Tibial artery (tissue), 4 donors: ENCODE results near the gene PCDHGC5.
A peak's percentile ranks its signal among the peaks of the same experiment; 100 is the strongest.

Source experiments
- DNase-seq, 2 donors: peaks; one replicate each; pipeline ENCODE4 v3.0.0-alpha.2; 2019
- H3K27ac ChIP-seq, 2 donors: fragments of 200-600 bp; sonication (generic) in 1 of 2; 1 replicate in 1 of 2; 2 replicates in 1 of 2; pipeline ENCODE4 v1.5.1; 2018 to 2019; ENCODE audit warnings: mild to moderate bottlenecking in 1 of 2
- H3K27me3 ChIP-seq, 2 donors: fragments of 200-600 bp; sonication (generic) in 1 of 2; one replicate each; pipeline versions ENCODE4 v1.5.1 to v1.6.0; 2016 to 2019
- H3K36me3 ChIP-seq, 3 donors: fragments of 200-600 bp; sonication (generic) in 2 of 3; one replicate each; pipeline ENCODE4 v1.5.1; 2016 to 2019; ENCODE audit warnings: mild to moderate bottlenecking in 2 of 3
- H3K4me1 ChIP-seq, 4 donors: fragments of 200-600 bp; sonication (generic) in 2 of 4; 1 replicate in 3 of 4; 2 replicates in 1 of 4; pipeline ENCODE4 v1.5.1; 2016 to 2019
- H3K4me3 ChIP-seq, 2 donors: fragments of 200-600 bp; sonication (generic) in 1 of 2; 1 replicate in 1 of 2; 2 replicates in 1 of 2; pipeline ENCODE4 v1.5.1; 2018 to 2019; ENCODE audit warnings: mild to moderate bottlenecking in 2 of 2
- H3K9me3 ChIP-seq, 3 donors: fragments of 200-600 bp; sonication (generic) in 1 of 3; one replicate each; pipeline ENCODE4 v1.5.1; 2016 to 2019
- intact Hi-C: fragments of 100-400 bp; cut with DNase I; formaldehyde crosslinking; loops from one replicate; pipeline ENCODE4 v1.15.0; 2023; ENCODE audit warnings: low total_unique reads
- TF ChIP-seq, protein P1 (sequence below), 2 experiments: fragments of 200-600 bp in 1 of 2; fragments of 450-650 bp in 1 of 2; IDR thresholded peaks; one replicate each; pipeline ENCODE4 v1.5.1; 2017 to 2019; ENCODE audit warnings: antibody characterized with exemption in 2 of 2, mild to moderate bottlenecking in 1 of 2, moderate library complexity in 1 of 2

Gene PCDHGC5

GRCh38 chr5:141507387-141508091 lies 18.7 kb downstream of the PCDHGC5 start:
- DNase-seq = peak in 1 of 2 donors; percentile 65
- Histone ChIP-seq H3K4me3 (peak overlapping the region in 1 of 2 donors; percentile 54), H3K27ac (peak overlapping the region; percentile 91 to 95), H3K27me3 (no peaks in the 10 kb centered on the region), H3K4me1 (peaks cover 0 to 46% (median 37%) of the 10 kb centered on the region in 4 donors), H3K36me3 (peaks cover 0 to 37% (median 7%) of the 10 kb centered on the region in 3 donors), H3K9me3 (no peaks in the 10 kb centered on the region)
- TF ChIP-seq, protein P1, sequence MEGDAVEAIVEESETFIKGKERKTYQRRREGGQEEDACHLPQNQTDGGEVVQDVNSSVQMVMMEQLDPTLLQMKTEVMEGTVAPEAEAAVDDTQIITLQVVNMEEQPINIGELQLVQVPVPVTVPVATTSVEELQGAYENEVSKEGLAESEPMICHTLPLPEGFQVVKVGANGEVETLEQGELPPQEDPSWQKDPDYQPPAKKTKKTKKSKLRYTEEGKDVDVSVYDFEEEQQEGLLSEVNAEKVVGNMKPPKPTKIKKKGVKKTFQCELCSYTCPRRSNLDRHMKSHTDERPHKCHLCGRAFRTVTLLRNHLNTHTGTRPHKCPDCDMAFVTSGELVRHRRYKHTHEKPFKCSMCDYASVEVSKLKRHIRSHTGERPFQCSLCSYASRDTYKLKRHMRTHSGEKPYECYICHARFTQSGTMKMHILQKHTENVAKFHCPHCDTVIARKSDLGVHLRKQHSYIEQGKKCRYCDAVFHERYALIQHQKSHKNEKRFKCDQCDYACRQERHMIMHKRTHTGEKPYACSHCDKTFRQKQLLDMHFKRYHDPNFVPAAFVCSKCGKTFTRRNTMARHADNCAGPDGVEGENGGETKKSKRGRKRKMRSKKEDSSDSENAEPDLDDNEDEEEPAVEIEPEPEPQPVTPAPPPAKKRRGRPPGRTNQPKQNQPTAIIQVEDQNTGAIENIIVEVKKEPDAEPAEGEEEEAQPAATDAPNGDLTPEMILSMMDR (IDR thresholded peaks at IDR 0.05) = no peak
- intact Hi-C loops = no loop called here

DNA sequence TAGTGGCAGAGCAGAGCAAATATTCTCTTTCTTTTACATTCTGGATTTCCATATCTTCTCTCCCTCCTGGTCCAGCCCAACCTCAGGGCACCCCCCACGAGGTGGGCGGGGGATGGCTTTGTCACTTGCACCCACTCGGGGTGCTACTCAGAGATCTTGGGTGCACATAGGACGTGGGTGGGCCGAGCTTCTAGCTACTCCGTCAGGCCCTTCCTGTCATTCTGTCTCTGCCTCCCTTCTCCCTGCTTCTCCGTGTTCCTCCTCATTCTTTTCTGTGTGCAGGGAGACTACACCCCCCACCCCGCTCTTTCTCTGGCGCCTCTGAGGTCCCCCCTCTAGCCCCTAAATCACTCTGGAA lies 19.5 kb downstream of the PCDHGC5 start:
- Histone ChIP-seq H3K27me3 (no peaks in the 10 kb centered on the region), H3K36me3 (peaks cover 0 to 30% (median 7%) of the 10 kb centered on the region in 3 donors), H3K4me3 (peak overlapping the region; percentile 47 to 54), H3K27ac (peak overlapping the region; percentile 91 to 95), H3K9me3 (no peaks in the 10 kb centered on the region), H3K4me1 (peaks cover 0 to 53% (median 37%) of the 10 kb centered on the region in 4 donors)
- intact Hi-C loops = no loop called here
- DNase-seq = no peak
- TF ChIP-seq, protein P1 (IDR thresholded peaks at IDR 0.05) = no peak

DNA sequence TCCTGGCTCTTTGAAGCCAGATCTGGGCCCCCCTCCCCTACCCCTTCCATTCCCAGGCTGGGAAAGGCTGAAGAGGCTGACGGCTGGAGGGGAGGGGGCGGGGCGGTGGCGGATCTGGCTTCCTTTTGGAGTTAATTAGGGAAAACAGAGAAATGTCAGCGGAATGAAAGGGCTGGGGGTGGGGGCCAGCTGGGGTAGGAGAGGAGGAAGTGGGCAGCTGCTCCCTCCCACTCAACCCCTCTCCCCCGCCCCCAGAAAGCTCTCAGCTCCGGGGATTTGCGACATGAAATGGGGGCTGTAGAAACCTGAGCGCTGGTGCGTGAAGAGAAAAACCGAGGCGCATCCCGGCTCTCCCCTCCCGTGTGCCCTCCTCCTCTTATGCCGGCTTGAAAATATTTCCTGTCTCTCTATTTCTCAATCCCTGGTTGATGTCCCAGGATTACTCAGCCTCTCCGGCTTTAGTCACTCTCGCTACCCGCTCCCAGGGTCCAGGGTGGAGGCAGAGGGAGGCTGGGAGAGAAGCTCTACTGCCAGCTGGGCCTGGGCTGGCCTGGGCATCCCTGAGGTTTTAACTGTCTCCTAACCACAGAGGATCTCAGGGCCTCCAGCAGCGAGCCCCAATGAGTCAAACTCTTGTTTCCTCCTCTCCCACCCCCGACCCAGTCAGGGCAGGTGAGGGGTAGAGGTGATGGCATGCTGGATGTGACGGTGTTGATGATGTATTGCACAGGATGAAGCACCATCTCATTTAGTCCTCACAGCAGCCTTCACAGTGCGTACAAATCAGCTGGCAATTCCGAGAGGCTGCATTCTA lies 20.1 kb downstream of the PCDHGC5 start:
- peak overlapping the region; percentile 47 to 54 for H3K4me3 ChIP-seq
- H3K36me3 ChIP-seq = peaks cover 0 to 30% (median 7%) of the 10 kb centered on the region in 3 donors
- H3K27ac ChIP-seq = peak overlapping the region; percentile 91 to 95
- TF ChIP-seq, protein P1 (IDR thresholded peaks at IDR 0.05) = no peak
- H3K4me1 ChIP-seq = peaks cover 0 to 57% (median 41%) of the 10 kb centered on the region in 4 donors
- intact Hi-C loops = no loop called here
- no peaks in the 10 kb centered on the region for H3K27me3 ChIP-seq
- H3K9me3 ChIP-seq = no peaks in the 10 kb centered on the region
- peak; percentile 87 to 92 for DNase-seq

DNA sequence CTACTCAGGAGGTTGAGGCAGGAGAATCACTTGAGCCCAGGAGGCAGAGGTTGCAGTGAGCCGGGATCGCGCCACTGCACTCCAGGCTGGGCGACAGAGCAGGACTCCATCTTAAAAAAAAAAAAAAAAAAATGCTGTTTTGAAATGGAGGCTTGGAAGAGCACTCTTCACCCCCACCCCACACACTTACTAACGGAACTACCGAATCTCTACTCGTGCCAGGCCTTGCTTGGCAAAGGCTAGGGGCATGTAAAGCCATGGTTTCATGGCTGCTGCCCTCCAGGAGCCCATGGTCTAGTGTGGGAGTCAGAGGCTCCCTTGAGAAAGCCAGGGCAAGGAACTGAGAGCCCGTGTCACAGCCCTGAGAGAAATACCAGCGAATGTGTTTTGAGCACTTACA lies 21.3 kb downstream of the PCDHGC5 start:
- peak overlapping the region; percentile 91 to 95 for H3K27ac ChIP-seq
- no peak overlapping the region for H3K4me3 ChIP-seq
- H3K4me1 ChIP-seq = peaks cover 0 to 68% (median 51%) of the 10 kb centered on the region in 4 donors
- peaks cover 0 to 27% (median 7%) of the 10 kb centered on the region in 3 donors for H3K36me3 ChIP-seq
- DNase-seq = no peak
- TF ChIP-seq, protein P1 (IDR thresholded peaks at IDR 0.05) = no peak
- H3K27me3 ChIP-seq = no peaks in the 10 kb centered on the region
- no peaks in the 10 kb centered on the region for H3K9me3 ChIP-seq
- intact Hi-C loops = loop anchor here (5.0 to 10.0 kb wide), 3 partner anchors 33 to 1105 kb away; partner anchors contain the start of genes ANKHD1 and PCDHGC3

GRCh38 chr5:141510850-141511601 lies 22.1 kb downstream of the PCDHGC5 start:
- Histone ChIP-seq H3K4me1 (peaks cover 0 to 77% (median 60%) of the 10 kb centered on the region in 4 donors), H3K36me3 (peaks cover 0 to 24% (median 6%) of the 10 kb centered on the region in 3 donors), H3K27ac (peak overlapping the region; percentile 91 to 95), H3K4me3 (no peak overlapping the region), H3K9me3 (no peaks in the 10 kb centered on the region), H3K27me3 (no peaks in the 10 kb centered on the region)
- TF ChIP-seq, protein P1 (IDR thresholded peaks at IDR 0.05) = no peak
- no peak for DNase-seq
- intact Hi-C loops = loop anchor here (5.0 to 10.0 kb wide), 3 partner anchors 34 to 1106 kb away; partner anchors contain the start of genes ANKHD1 and PCDHGC3
